Muscle layer of duodenum (tissue), 2 donors: ENCODE measurements around the gene GABRG3.

Source experiments
- H3K27ac ChIP-seq: one replicate; pipeline ENCODE4 v1.7.0; 2013; ENCODE audit warnings: mild to moderate bottlenecking, low read length
- H3K27me3 ChIP-seq: one replicate; pipeline ENCODE4 v1.7.0; 2013; ENCODE audit warnings: low read depth, mild to moderate bottlenecking, control low read depth, low read length
- H3K36me3 ChIP-seq, 2 donors: one replicate each; pipeline ENCODE4 v1.7.0; 2013; ENCODE audit warnings: low read length in 2 of 2, control low read depth in 1 of 2, mild to moderate bottlenecking in 1 of 2; ENCODE audit not compliant: insufficient read depth in 2 of 2, control insufficient read depth in 1 of 2
- H3K4me1 ChIP-seq, 2 donors: one replicate each; pipeline ENCODE4 v1.7.0; 2013; ENCODE audit warnings: low read length in 2 of 2, mild to moderate bottlenecking in 2 of 2, control low read depth in 1 of 2, moderate library complexity in 1 of 2; ENCODE audit not compliant: insufficient read depth in 2 of 2, control insufficient read depth in 1 of 2
- H3K4me3 ChIP-seq, 2 donors: one replicate each; pipeline ENCODE4 v1.7.0; 2013; ENCODE audit warnings: low read length in 2 of 2, low read depth in 1 of 2, mild to moderate bottlenecking in 1 of 2
- H3K9me3 ChIP-seq, 2 donors: one replicate each; pipeline ENCODE4 v1.7.0; 2013; ENCODE audit warnings: low read length in 2 of 2, control low read depth in 1 of 2, mild to moderate bottlenecking in 1 of 2; ENCODE audit not compliant: control insufficient read depth in 1 of 2
- donor health status: healthy.

GABRG3 gene

DNA sequence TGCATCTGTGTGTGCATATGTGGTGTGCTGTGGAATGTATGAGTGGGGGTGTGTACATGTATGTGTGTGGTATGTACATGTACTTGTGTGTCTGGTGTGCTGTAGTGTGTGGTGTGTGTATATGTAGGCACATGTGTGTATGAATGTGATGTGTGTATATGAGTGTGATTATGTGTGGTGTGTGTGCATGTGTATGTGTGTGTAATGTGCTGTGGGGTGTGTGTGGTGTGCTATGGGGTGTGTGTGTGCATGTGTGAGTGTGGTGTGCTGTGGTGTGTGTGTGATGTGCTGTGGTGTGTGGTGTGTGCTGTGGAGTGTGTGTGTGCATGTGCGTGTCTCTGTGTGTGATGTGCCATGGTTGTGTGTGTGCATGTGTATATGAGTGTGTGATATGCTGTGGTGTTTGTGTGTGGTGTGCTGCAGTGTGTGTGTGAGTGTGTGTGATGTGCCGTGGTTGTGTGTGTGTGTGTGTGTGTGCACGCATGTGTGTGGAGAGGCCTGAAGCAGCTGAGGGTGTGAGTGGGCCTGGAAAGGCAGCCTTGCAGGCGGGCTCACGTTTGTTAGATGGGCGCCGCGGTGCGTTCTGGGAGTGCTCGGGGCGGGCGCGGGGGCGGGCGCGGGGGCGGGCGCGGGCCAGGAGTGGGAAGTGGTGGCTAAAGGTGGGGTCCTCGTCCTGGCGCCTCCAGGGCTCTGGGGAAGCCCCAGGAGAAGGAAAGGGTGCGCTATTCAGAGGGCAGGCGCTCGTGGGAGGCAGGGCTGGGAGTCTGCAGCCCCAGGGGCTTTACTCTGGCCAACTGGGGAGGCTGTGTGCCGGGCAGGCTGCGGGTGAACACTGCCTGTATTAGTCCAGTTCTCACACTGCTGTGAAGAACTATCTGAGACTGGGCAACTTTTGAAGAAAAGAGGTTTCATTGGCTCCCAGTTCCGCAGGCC lies 116.9 kb downstream of the GABRG3 start:
- peaks cover 3 to 14% of the 10 kb centered on the region in 2 donors for H3K9me3 ChIP-seq
- no peaks in the 10 kb centered on the region for H3K27me3 ChIP-seq
- no peaks in the 10 kb centered on the region for H3K36me3 ChIP-seq
- H3K4me1 ChIP-seq = no peaks in the 10 kb centered on the region
- H3K4me3 ChIP-seq = no peak overlapping the region
- no peak overlapping the region for H3K27ac ChIP-seq

DNA sequence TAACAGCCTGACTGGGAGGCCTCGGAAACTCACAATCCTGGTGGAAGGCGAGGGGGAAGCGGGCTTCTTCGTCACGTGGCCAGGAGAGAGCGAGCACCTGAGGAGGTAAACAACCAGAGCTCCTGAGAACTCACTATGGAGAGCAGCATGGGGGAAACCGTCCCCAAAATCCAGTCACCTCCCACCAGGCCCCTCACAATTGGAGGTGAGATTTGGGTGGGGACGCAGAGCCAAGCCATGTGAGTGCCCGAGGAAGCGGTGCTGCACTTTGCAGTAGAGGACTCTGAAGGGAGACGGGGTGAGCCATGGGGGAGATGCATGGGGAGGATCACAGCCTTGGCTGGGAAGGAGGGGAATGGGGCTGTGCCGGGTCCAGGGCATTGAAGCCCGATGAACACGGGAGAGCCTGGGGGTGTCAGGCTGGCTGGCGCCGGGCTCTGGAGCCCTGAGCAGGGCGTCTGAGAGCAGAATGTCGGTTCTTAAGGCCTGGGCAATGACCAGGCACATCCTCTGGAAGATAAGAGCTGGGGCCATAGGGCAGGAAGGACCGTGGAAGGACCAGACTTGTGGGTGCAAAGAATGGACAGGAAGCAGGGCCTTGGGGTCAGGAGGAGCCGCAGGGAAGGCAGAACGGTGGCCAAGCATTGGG lies 117.7 kb downstream of the GABRG3 start:
- no peaks in the 10 kb centered on the region for H3K27me3 ChIP-seq
- H3K9me3 ChIP-seq = peaks cover 3 to 14% of the 10 kb centered on the region in 2 donors
- H3K4me3 ChIP-seq = no peak overlapping the region
- H3K27ac ChIP-seq = no peak overlapping the region
- no peaks in the 10 kb centered on the region for H3K36me3 ChIP-seq
- H3K4me1 ChIP-seq = peaks cover 0 to 2% of the 10 kb centered on the region in 2 donors

DNA sequence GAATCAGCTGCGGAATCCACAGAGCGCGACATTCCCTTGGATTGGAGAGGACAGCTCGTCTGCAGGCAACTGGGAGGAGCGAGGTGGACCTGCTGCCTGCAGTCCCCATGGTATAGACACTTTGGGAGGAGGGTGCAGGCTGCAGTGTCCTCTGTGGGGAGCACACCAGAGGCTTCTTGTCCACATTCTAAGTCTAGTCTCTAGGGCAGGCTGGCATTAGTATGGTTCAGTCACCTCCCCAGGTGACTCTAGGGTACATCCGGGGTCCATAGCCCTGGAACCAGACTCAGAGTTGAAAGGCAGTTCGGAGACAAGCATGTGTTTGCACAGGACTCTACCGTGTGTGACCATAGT lies 118.2 kb downstream of the GABRG3 start:
- Histone ChIP-seq H3K27me3 (no peaks in the 10 kb centered on the region), H3K9me3 (peaks cover 3 to 14% of the 10 kb centered on the region in 2 donors), H3K27ac (no peak overlapping the region), H3K4me3 (no peak overlapping the region), H3K4me1 (peaks cover 0 to 7% of the 10 kb centered on the region in 2 donors), H3K36me3 (no peaks in the 10 kb centered on the region)

DNA sequence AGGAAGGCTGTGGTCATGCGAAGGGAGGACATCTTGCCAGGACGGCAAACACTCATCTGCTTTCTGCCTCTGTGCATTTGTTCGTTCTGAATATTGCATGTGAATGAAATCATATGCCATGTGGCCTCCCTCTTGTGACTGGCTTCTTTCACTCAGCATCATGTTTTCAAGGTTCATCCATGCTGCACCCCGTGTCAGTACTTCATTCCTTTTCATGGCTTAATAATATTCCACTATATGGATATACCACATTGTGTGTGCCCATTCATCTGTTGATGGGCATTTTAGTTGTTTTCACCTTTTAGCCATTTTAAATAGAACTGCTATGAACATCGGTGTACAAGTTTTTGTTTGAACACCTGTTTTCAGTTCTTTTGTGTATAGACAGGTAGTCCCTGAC lies 118.7 kb downstream of the GABRG3 start:
- no peak overlapping the region for H3K27ac ChIP-seq
- peaks cover 0 to 9% of the 10 kb centered on the region in 2 donors for H3K4me1 ChIP-seq
- H3K36me3 ChIP-seq = no peaks in the 10 kb centered on the region
- no peaks in the 10 kb centered on the region for H3K27me3 ChIP-seq
- no peak overlapping the region for H3K4me3 ChIP-seq
- peaks cover 3 to 14% of the 10 kb centered on the region in 2 donors for H3K9me3 ChIP-seq

DNA sequence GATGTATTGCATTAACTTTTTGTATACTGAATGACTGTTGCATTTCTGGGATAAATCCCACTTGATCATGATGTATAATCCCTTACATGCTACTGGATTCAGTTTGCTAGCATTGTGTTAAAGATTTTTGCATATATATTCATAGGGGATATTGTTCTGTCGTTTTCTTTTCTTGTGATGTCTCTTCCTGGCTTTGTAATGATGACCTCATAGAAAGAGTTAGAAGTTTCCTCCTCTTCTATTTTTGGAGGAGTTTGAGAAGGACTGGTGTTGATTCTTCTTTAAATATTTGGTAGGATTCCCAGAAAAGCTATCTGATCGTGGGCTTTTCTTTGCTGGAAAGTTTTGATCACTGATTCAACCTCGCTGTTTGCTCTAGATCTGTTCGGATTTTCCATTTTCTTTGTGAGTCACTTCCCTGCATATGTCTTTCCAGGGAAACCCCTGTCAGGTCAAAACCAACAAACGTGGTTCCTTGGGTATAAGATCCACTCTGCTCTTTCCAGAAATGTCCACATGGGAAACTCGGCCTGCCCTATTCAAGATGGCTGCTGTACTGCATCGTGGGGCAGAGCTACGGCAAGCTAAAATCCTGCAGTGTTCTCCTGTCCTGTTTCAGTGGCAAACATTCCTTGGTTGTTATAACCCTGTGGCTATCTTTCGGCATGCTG lies 120.4 kb downstream of the GABRG3 start:
- H3K27ac ChIP-seq = no peak overlapping the region
- H3K9me3 ChIP-seq = peaks cover 3 to 14% of the 10 kb centered on the region in 2 donors
- no peaks in the 10 kb centered on the region for H3K36me3 ChIP-seq
- H3K4me1 ChIP-seq = peaks cover 0 to 23% of the 10 kb centered on the region in 2 donors
- no peaks in the 10 kb centered on the region for H3K27me3 ChIP-seq
- H3K4me3 ChIP-seq = no peak overlapping the region

DNA sequence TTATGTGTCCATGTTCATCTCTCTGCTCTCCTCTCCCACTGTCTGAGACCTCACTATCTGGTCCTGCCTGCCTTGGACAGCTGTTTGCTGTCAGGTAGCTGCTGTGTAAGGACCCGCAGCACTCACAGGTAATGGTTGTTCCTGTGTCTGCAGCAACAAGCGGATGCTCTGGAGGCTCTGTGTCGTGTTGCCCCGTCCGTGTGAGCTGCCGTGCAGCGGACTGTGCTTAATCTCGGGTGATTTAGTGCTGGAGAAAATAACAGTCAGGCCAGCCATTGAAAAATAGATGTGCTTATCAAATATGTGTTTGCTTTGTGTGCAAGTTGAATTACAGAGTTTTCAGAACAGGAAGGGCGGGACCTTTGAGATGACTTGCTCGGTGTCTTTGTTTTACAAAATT lies 121.4 kb downstream of the GABRG3 start:
- Histone ChIP-seq H3K27ac (no peak overlapping the region), H3K4me3 (no peak overlapping the region), H3K4me1 (peaks cover 0 to 23% of the 10 kb centered on the region in 2 donors), H3K36me3 (no peaks in the 10 kb centered on the region), H3K27me3 (no peaks in the 10 kb centered on the region), H3K9me3 (peaks cover 3 to 14% of the 10 kb centered on the region in 2 donors)

DNA sequence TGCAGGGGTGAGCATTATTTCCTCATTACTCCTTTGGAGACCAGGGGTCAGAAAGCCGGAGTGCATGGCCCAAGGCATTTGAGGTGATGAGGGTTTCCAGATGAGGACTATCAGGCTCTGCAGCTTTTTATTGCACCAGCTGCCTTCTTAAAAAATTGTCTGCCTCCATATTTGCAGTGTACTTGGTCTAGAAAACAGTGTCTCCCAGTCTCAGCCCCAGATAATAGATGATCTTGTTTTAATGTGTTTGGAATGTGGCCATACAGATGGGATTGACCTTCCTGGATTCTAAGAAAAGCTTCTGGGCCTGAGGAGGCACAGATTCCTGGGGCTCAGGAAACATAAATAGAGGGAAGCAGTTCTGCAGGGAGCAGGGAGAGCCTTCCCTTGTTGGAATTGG lies 123.3 kb downstream of the GABRG3 start:
- Histone ChIP-seq H3K4me1 (peaks cover 0 to 23% of the 10 kb centered on the region in 2 donors), H3K27me3 (no peaks in the 10 kb centered on the region), H3K9me3 (peaks cover 0 to 6% of the 10 kb centered on the region in 2 donors)

DNA sequence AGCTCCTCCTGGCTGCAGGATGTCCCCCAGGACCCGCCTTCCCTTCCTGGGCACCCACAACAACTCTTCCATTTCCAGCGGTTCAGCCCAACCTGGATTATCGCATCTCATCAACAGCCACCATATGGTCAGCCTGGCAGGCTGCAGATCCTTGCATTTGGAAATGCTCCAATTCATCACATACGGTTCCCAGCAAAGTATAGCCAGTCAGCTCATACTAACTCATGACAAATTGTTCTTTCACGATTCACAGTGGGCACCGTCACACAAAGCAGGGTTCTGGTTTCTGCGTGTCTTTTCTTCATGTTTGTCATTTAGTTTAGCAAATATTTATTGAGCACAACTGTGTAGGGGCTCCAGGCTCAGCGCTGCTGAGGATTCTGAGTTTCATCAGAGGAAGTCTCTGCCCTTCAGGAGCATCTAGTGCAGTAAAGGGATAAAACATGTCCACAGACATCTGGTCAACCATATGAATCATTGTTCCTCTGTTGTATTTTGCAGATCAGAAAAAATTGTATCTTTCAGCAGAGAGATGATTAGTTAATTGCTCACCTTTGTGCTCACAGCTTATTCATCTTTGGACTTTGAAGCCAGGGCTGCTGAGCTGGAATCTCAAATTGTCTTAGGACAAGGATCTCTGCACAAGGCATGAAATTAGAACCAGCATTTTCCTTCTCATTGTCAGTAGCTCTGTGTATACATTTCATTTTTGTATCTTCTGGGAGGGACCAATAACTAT lies 125.1 kb downstream of the GABRG3 start:
- H3K9me3 ChIP-seq = no peaks in the 10 kb centered on the region
- no peaks in the 10 kb centered on the region for H3K27me3 ChIP-seq
- H3K36me3 ChIP-seq = no peaks in the 10 kb centered on the region
- no peak overlapping the region for H3K4me3 ChIP-seq
- peaks cover 0 to 23% of the 10 kb centered on the region in 2 donors for H3K4me1 ChIP-seq
- H3K27ac ChIP-seq = no peak overlapping the region

More for the DNA sequence above, 123.3 kb downstream of the GABRG3 start:
- no peak overlapping the region for H3K4me3 ChIP-seq
- H3K27ac ChIP-seq = no peak overlapping the region
- no peaks in the 10 kb centered on the region for H3K36me3 ChIP-seq

DNA sequence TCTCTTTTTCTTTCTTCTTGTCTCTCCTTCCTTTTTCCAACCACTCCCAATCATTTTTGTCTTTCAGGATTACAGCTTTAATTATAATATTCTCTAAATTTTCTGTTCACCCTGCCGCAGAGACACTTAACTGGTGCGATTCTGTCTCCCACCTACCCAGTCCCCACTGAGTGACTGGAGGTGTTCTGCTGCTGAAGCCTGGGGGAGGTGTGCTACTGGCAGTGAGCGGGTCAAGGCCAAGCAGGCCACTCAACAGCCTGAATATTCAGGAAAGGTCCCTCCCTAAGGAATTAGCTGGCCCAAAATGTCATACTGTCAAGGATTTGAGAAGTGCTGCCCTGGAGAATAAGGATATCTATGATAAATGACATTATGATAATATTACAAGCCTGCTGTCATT lies 126.5 kb downstream of the GABRG3 start:
- H3K9me3 ChIP-seq = no peaks in the 10 kb centered on the region
- peaks cover 0 to 23% of the 10 kb centered on the region in 2 donors for H3K4me1 ChIP-seq

DNA sequence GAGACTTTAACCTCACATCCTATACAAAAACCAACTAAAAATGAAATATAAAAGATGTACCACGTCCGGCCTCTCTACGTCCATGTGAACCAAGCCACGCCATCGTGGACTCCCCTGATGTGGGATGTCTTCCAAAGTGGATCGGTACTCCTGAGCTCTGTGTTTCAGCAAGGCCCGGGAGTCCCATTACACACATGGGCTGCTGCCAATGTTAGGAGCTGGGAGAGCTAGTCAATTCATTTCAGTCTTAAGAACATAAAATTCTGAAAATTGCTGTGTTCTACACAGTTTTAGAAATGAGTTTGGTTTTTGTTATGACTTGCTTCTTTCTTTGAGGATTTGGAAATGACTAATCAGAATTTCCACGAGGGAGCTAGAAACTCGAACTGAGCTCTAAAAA lies 131.0 kb downstream of the GABRG3 start:
- no peak overlapping the region for H3K4me3 ChIP-seq
- H3K27me3 ChIP-seq = no peaks in the 10 kb centered on the region
- H3K9me3 ChIP-seq = no peaks in the 10 kb centered on the region
- no peaks in the 10 kb centered on the region for H3K36me3 ChIP-seq
- H3K4me1 ChIP-seq = no peaks in the 10 kb centered on the region
- no peak overlapping the region for H3K27ac ChIP-seq

More for the DNA sequence above, 126.5 kb downstream of the GABRG3 start:
- Histone ChIP-seq H3K36me3 (no peaks in the 10 kb centered on the region), H3K27me3 (no peaks in the 10 kb centered on the region), H3K4me3 (no peak overlapping the region), H3K27ac (no peak overlapping the region)

DNA sequence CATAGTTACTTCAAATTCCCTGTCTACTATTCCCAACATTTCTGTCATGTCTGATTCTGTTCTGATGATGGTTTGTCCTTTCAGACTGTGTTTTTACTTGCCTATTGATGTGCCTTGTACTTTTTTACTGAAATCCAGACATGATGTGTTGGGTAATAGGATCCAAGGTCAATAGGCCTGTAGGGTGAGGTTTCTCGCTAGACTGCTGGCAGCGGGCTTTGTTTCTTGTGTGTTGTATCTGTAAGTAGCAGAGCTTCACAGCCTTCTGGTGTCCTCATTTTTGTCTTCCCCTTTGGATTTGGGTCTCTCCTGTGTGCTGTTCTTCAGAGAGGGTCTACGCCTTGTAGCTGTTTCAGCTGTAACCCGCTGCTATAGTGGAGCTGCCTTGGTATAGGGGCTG lies 140.3 kb downstream of the GABRG3 start:
- Histone ChIP-seq H3K36me3 (no peaks in the 10 kb centered on the region), H3K27ac (no peak overlapping the region), H3K27me3 (no peaks in the 10 kb centered on the region), H3K9me3 (no peaks in the 10 kb centered on the region), H3K4me1 (no peaks in the 10 kb centered on the region), H3K4me3 (no peak overlapping the region)
